T47D (cell line): ENCODE measurements around the gene PLEKHA8.

ENCODE experiments used
- DNase-seq, 2 experiments: peaks; one replicate each; pipeline versions ENCODE4 v3.0.0 to v3.0.0-alpha.2; 2011 to 2012; ENCODE audit warnings: low read depth in 1 of 2, low spot score in 1 of 2
- JUND ChIP-seq: IDR thresholded peaks from 2 replicates; pipeline ENCODE4 v1.6.1; 2012; ENCODE audit warnings: low read depth
- in situ Hi-C: cut with HindIII; loops from 2 replicates; pipeline ENCODE4 v1.10.0; 2016; ENCODE audit warnings: low sequenced_read_pairs, low pct_unique_long_range_greater_than_20kb

Gene PLEKHA8

GRCh38 chr7:30028749-30029635 lies 780 bp downstream of the PLEKHA8 start:
- in situ Hi-C loops: no loop called here
- no peak for TF ChIP-seq JUND
- DNase-seq: peak; percentile 37 to 63

GRCh38 chr7:30029696-30030095 lies 1.5 kb downstream of the PLEKHA8 start:
- TF ChIP-seq JUND: no peak
- DNase-seq: no peak
- in situ Hi-C loops: no loop called here

GRCh38 chr7:30032310-30033125 lies 4.3 kb downstream of the PLEKHA8 start:
- in situ Hi-C loops: no loop called here
- no peak for DNase-seq
- no peak for TF ChIP-seq JUND

- in situ Hi-C loops: no loop called here
- no peak for TF ChIP-seq JUND
- DNase-seq: no peak
Measured at GRCh38 chr7:30034501-30034900, 6.3 kb downstream of the PLEKHA8 start.

GRCh38 chr7:30036220-30036619 lies 8.0 kb downstream of the PLEKHA8 start:
- DNase-seq: no peak

GRCh38 chr7:30038196-30038980 lies 10.2 kb downstream of the PLEKHA8 start:
- TF ChIP-seq JUND: no peak
- no peak for DNase-seq
- in situ Hi-C loops: no loop called here

More at GRCh38 chr7:30036220-30036619, 8.0 kb downstream of the PLEKHA8 start:
- in situ Hi-C loops: no loop called here
- TF ChIP-seq JUND: no peak

GRCh38 chr7:30040938-30041337 lies 12.7 kb downstream of the PLEKHA8 start:
- DNase-seq: no peak
- TF ChIP-seq JUND: no peak
- in situ Hi-C loops: no loop called here

DNA sequence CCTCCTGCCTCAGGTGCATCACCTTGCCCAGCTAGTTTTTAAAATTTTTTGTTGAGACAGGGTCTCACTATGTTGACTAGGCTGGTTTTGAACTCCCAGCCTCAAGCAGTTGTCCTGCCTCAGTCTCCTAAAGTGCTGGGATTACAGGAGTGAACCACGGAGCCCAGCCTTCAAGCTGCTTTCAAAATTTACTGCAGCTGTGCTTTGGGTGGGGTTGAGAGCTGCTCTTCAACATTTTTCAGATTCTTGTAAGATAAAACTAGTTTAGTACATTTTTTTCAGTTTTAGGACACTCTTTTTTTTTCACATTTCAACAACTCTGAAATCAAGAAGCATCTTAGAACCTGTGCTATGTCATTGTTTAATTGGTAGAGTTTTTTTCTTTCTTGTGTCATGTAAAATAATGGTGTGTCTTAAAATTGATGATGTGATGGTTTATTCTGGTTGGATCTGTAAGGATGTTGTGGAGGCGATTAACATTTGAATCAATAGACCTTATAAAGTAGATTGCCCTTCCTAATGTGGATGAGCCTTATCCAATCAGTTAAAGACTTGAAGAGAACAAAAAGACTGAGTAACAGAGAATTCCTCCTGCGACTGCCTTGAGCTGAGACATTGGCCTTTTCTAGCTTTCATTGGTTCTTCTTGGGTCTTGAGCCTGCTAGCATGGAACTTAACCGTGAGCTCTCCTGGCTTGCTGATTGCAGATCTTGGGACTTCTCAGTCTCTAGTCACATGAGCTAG lies 13.5 kb downstream of the PLEKHA8 start:
- DNase-seq: no peak
- in situ Hi-C loops: no loop called here
- no peak for TF ChIP-seq JUND

GRCh38 chr7:30046127-30046770 lies 18.0 kb downstream of the PLEKHA8 start:
- in situ Hi-C loops: no loop called here

GRCh38 chr7:30047124-30047523 lies 18.9 kb downstream of the PLEKHA8 start:
- in situ Hi-C loops: no loop called here
- DNase-seq: no peak
- no peak for TF ChIP-seq JUND

More at GRCh38 chr7:30046127-30046770, 18.0 kb downstream of the PLEKHA8 start:
- no peak for TF ChIP-seq JUND
- no peak for DNase-seq

DNA sequence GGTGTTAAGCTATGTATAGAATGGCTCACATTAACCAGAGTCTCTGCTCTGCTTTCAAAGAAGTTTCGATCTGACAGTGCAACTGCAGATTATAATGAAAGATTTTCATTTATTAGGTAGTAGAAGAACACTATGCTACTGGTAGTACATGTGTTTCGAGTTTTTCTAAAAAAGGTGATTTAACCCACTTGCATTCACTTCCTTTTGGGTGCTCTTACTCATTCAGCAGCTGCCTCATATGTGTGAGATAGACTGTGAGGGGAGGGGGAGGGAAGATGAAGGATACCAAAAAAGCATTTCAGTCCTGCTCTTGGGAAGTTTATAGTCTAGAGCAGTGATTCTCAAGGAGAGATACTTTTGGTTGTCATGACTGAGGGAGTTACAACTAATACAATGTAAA lies 20.4 kb downstream of the PLEKHA8 start:
- in situ Hi-C loops: no loop called here
- no peak for TF ChIP-seq JUND
- DNase-seq: no peak
